Neural progenitor cell (in vitro differentiated cells): ENCODE results near the gene SSTR3. TPM values are rescaled to one million over a fixed set of nuclear protein-coding genes. Genes with fewer than 3 reads are reported as not detected.
A peak's percentile ranks its signal among the peaks of the same experiment; 100 is the strongest.

ENCODE experiments used
- DNase-seq: peaks from one replicate; pipeline ENCODE4 v3.0.0-alpha.2; 2016; ENCODE audit warnings: low spot score
- H2AFZ ChIP-seq: fragments of 200-600 bp; sonication (generic); replicated peaks from 2 replicates; pipeline ENCODE4 v1.6.1; 2016; ENCODE audit warnings: antibody characterized with exemption
- H3F3A ChIP-seq: fragments of 200-600 bp; sonication (generic); 2 replicates; pipeline ENCODE4 v1.6.1; 2016; ENCODE audit warnings: antibody characterized with exemption, low read depth
- H3K27ac ChIP-seq: fragments of 200-600 bp; sonication (generic); 2 replicates; pipeline ENCODE4 v1.5.1; 2016; ENCODE audit warnings: mild to moderate bottlenecking
- H3K27me3 ChIP-seq: fragments of 200-600 bp; sonication (generic); 2 replicates; pipeline ENCODE4 v1.6.1; 2016; ENCODE audit warnings: mild to moderate bottlenecking, moderate library complexity
- H3K36me3 ChIP-seq: fragments of 200-600 bp; sonication (generic); 2 replicates; pipeline ENCODE4 v1.5.1; 2016
- H3K4me1 ChIP-seq: fragments of 200-600 bp; sonication (generic); 2 replicates; pipeline ENCODE4 v1.6.1; 2016; ENCODE audit warnings: mixed run types
- H3K4me2 ChIP-seq: fragments of 200-600 bp; sonication (generic); 2 replicates; pipeline ENCODE4 v1.6.1; 2016
- H3K4me3 ChIP-seq: fragments of 200-600 bp; sonication (generic); 2 replicates; pipeline ENCODE4 v1.5.1; 2016
- H3K79me2 ChIP-seq: fragments of 200-600 bp; sonication (generic); 2 replicates; pipeline ENCODE4 v1.6.1; 2016; ENCODE audit warnings: low read depth
- H3K9ac ChIP-seq: fragments of 200-600 bp; sonication (generic); 2 replicates; pipeline ENCODE4 v1.6.1; 2016
- H3K9me3 ChIP-seq: fragments of 200-600 bp; sonication (generic); 2 replicates; pipeline ENCODE4 v1.5.1; 2016; ENCODE audit warnings: low read depth
- H4K20me1 ChIP-seq: fragments of 200-600 bp; sonication (generic); 2 replicates; pipeline ENCODE4 v1.6.1; 2016; ENCODE audit warnings: low read depth
- H3K27ac Mint-ChIP-seq: 3 replicates; pipeline ENCODE4 v1.8.0; 2021; ENCODE audit warnings: mixed read lengths
- H3K27me3 Mint-ChIP-seq: 2 replicates; pipeline ENCODE4 v1.8.0; 2022; ENCODE audit warnings: low read depth, mild to moderate bottlenecking, inconsistent platforms, moderate library complexity, mixed read lengths; ENCODE audit not compliant: insufficient read depth
- H3K36me3 Mint-ChIP-seq: 3 replicates; pipeline ENCODE4 v1.8.0; 2021; ENCODE audit warnings: mixed read lengths
- H3K4me1 Mint-ChIP-seq: 3 replicates; pipeline ENCODE4 v1.8.0; 2021; ENCODE audit warnings: mixed read lengths
- H3K4me3 Mint-ChIP-seq: 3 replicates; pipeline ENCODE4 v1.8.0; 2021; ENCODE audit warnings: mild to moderate bottlenecking, moderate library complexity, mixed read lengths
- H3K9me3 Mint-ChIP-seq: 3 replicates; pipeline ENCODE4 v1.8.0; 2020; ENCODE audit warnings: mixed read lengths
- EZH2 ChIP-seq: fragments of 200-600 bp; sonication (generic); IDR thresholded peaks from 2 replicates; pipeline ENCODE4 v1.6.1; 2017; ENCODE audit warnings: antibody characterized with exemption, mild to moderate bottlenecking, moderate library complexity
- EZH2phosphoT487 ChIP-seq: fragments of 200-600 bp; sonication (generic); IDR thresholded peaks from 2 replicates; pipeline ENCODE4 v1.6.1; 2017; ENCODE audit warnings: antibody characterized with exemption
- total RNA-seq: library from RNA; depleted of rRNA; stranded (reverse); fragments of >200 nt; gene quantifications from 2 replicates; pipeline ENCODE4 v1.2.3, GENCODE V29; 2015; ENCODE audit warnings: low replicate concordance
- TF ChIP-seq, protein P1 (sequence below): fragments of 200-600 bp; sonication (generic); IDR thresholded peaks from 2 replicates; pipeline ENCODE4 v1.5.1; 2017; ENCODE audit warnings: antibody characterized with exemption, mild to moderate bottlenecking

The SSTR3 gene
- total RNA-seq, 1 donor from 2014 or later: 0.19 TPM

DNA sequence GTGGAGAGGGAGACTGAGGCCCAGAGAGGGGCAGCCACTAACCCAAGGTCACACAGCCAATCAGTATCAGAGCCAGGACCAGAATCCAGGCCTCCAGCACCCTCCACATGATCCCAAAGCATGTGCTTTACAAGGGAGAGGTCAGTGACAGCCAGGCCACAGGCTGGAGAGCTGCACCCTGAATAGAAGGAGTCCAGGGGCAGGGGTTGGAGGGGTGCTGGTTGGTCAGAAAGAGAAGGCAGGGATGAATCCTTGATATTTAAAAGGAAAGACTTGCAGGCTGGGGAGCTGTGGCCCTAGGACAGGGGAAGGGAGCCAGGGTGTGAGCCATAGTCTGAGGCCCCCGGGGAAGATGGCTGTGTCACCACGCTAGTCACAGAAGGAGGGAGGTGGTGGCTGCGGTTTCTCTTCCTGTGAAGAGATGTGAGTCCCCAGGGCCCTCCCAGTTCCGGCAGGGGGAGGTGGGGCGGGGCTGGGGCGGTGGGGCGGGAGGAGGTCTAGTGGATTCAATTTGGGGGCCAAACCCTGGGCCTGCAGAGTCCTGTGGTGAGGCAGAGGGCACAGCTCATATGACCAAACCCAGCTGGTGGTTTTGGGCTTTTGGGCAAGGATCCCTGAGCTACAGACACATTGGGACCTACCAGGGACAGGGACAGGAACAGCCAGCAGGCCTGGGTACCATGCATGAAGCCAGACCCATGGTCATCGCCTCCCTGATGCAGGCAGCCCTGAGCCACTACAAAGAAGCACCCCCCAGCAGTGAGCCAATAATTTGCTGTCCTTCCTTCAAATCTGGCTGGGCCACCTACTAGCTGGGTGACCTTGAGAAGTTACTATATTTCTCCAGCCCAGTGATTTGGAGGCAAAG, 17.8 kb upstream of the SSTR3 start:
- Histone ChIP-seq H3K4me1 (no peaks in the 10 kb centered on the region), H3K9ac (no peak overlapping the region), H3K79me2 (no peaks in the 10 kb centered on the region), H3K4me3 (no peak overlapping the region), H3K9me3 (no peaks in the 10 kb centered on the region), H3K4me2 (no peak overlapping the region), H4K20me1 (no peaks in the 10 kb centered on the region), H3K27ac (no peak overlapping the region), H3F3A (no peaks in the 10 kb centered on the region), H2AFZ (no peak overlapping the region), H3K27me3 (no peaks in the 10 kb centered on the region), H3K36me3 (no peaks in the 10 kb centered on the region)
- Mint-ChIP-seq H3K9me3 (no peaks in the 10 kb centered on the region), H3K4me3 (peak overlapping the region; percentile 36), H3K27me3 (peaks cover 15% of the 10 kb centered on the region), H3K27ac (peak overlapping the region; percentile 53), H3K36me3 (no peaks in the 10 kb centered on the region), H3K4me1 (peaks cover 4% of the 10 kb centered on the region)
- no peak for DNase-seq
- TF ChIP-seq EZH2: no peak
- TF ChIP-seq, protein P1, sequence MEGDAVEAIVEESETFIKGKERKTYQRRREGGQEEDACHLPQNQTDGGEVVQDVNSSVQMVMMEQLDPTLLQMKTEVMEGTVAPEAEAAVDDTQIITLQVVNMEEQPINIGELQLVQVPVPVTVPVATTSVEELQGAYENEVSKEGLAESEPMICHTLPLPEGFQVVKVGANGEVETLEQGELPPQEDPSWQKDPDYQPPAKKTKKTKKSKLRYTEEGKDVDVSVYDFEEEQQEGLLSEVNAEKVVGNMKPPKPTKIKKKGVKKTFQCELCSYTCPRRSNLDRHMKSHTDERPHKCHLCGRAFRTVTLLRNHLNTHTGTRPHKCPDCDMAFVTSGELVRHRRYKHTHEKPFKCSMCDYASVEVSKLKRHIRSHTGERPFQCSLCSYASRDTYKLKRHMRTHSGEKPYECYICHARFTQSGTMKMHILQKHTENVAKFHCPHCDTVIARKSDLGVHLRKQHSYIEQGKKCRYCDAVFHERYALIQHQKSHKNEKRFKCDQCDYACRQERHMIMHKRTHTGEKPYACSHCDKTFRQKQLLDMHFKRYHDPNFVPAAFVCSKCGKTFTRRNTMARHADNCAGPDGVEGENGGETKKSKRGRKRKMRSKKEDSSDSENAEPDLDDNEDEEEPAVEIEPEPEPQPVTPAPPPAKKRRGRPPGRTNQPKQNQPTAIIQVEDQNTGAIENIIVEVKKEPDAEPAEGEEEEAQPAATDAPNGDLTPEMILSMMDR: no peak
- no peak for TF ChIP-seq EZH2phosphoT487

DNA sequence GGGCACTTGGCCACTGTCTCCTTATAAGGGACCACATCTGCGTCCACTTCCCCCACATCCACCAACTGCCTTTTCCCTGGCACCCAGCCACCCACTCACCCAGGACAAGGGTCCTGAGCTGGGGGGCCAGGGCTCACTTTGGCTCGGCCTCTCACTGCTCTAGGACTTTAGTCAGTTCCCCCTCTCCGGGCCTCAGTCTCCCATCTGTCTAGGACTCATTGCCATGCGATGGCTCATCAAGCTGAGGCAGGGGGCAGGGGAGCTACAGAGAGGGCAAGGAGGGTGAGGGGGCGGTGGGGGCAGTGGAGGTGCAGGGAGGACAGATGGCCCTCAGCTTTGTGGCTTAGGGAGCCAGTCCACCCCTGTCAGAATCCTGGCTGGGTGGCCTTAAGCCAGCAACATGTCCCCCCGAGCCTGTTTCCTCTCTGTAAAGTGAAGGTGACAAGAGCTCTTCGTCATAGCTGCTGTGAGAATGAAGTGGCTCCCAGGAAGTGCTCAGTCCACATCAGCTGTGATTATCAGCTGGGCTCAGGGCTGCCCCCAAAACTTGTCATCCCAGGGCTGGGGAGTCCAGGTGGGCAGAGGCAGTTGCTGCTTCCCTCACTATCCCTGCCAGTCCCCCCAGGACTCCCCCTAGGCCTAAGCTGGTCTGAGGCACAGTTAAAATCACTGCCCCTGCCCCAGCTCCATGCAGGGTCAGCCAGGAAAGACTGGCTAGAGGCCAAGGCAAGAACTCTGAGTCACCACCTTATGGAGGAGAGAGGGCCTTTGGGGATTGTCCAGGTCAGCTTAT, 16.9 kb upstream of the SSTR3 start:
- H3K79me2 ChIP-seq: no peaks in the 10 kb centered on the region
- Mint-ChIP-seq H3K36me3 (no peaks in the 10 kb centered on the region), H3K4me3 (peak overlapping the region; percentile 36), H3K27me3 (peaks cover 15% of the 10 kb centered on the region), H3K4me1 (no peaks in the 10 kb centered on the region), H3K27ac (no peak overlapping the region), H3K9me3 (no peaks in the 10 kb centered on the region)
- no peaks in the 10 kb centered on the region for H4K20me1 ChIP-seq
- H3K9me3 ChIP-seq: no peaks in the 10 kb centered on the region
- TF ChIP-seq EZH2 (no peak), EZH2phosphoT487 (no peak)
- TF ChIP-seq, protein P1: no peak
- H3K27me3 ChIP-seq: no peaks in the 10 kb centered on the region
- H3K9ac ChIP-seq: no peak overlapping the region
- H3K36me3 ChIP-seq: no peaks in the 10 kb centered on the region
- H3F3A ChIP-seq: no peaks in the 10 kb centered on the region
- H2AFZ ChIP-seq: no peak overlapping the region
- DNase-seq: no peak
- no peaks in the 10 kb centered on the region for H3K4me1 ChIP-seq
- H3K27ac ChIP-seq: no peak overlapping the region
- no peak overlapping the region for H3K4me3 ChIP-seq
- H3K4me2 ChIP-seq: no peak overlapping the region

DNA sequence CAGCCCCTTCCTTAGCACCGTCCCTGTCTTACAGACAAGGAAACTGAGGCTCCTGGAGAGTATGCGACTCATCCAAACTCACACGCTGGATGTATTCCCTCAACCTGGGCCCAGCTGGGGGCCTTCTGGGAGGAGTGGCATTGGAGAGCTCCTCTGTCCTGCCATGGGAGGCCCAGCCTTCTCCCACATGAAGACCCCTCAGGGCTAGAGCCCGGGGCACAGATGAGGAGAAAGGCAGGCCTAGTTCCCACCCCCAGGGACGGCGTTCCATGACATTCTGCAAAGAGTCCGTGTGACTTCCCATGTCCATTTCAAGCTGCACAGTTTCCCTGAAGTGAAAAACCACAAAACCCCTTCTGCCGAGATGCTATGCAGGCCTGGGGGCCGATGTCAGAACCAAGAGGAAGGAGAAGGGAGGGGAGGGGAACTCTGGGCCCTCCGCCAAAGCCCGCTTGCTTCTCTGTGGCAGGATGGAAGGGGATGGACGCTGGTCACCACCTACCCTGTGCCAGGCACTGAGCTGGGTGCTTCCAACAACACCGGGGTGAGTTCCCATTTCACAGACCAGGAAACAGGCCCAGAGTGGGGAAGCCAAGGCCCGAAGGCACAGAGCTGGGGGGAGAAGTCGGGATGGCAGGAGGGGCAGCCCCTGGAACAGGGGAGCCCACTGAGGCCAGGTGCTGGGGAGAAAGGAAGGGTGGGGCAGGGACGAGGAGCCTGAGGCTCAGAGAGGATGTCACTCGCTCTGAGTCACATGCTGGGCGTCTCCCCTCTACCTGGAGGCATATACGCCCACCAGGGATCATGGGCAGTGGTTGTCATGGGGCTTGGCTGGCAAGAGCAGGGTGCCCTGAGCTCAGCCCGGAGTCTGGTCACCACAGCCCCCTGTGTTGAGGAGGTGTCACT, 16.1 kb upstream of the SSTR3 start:
- no peak for TF ChIP-seq EZH2
- TF ChIP-seq, protein P1: no peak
- no peak for TF ChIP-seq EZH2phosphoT487
- no peak overlapping the region for H3K4me3 Mint-ChIP-seq
- Histone ChIP-seq H3K4me2 (no peak overlapping the region), H3K9ac (no peak overlapping the region), H3K4me1 (no peaks in the 10 kb centered on the region), H3K9me3 (no peaks in the 10 kb centered on the region), H3F3A (no peaks in the 10 kb centered on the region), H3K27ac (no peak overlapping the region), H3K79me2 (no peaks in the 10 kb centered on the region), H3K27me3 (no peaks in the 10 kb centered on the region), H2AFZ (no peak overlapping the region), H4K20me1 (no peaks in the 10 kb centered on the region), H3K4me3 (no peak overlapping the region), H3K36me3 (no peaks in the 10 kb centered on the region)
- H3K9me3 Mint-ChIP-seq: no peaks in the 10 kb centered on the region
- peak overlapping the region; percentile 76 for H3K27ac Mint-ChIP-seq
- peaks cover 16% of the 10 kb centered on the region for H3K27me3 Mint-ChIP-seq
- H3K36me3 Mint-ChIP-seq: no peaks in the 10 kb centered on the region
- H3K4me1 Mint-ChIP-seq: no peaks in the 10 kb centered on the region
- no peak for DNase-seq
